ENCODE data around the gene EXOC6B. TPM values are rescaled to one million over a fixed set of nuclear protein-coding genes. Genes with fewer than 3 reads are reported as not detected.

Gene EXOC6B
- total and polyA plus RNA-seq, 2 of the 8 experiments (the other 6 are each of a cell fraction or from before 2014, with no cell fraction given): 13.5 to 33.0 TPM

- TF ChIP-seq E2F6 (IDR thresholded peaks at IDR 0.05): no peak
- TF ChIP-seq SIRT6 (IDR thresholded peaks at IDR 0.05; ENCODE audit: low read length): no peak
- TF ChIP-seq NANOG (IDR thresholded peaks at IDR 0.05; ENCODE audit: insufficient read depth, low read depth, low read length, poor library complexity, severe bottlenecking): no peak
- no peak for TF ChIP-seq SAP30 (IDR thresholded peaks at IDR 0.05; ENCODE audit: insufficient read depth, insufficient replicate concordance, low read length)
These were observed 22.7 kb downstream of the EXOC6B start (continued) for GRCh38 chr2:72803151-72803550.
